SU-DHL-6 (cell line): ENCODE results near the gene DOCK9.

ENCODE experiments used
- H2AFZ ChIP-seq: fragments of 200-600 bp; sonication (generic); 2 replicates; pipeline ENCODE4 v1.6.1; 2014; ENCODE audit warnings: low read depth, mild to moderate bottlenecking, moderate library complexity, mixed read lengths, antibody characterized with exemption, low read length; ENCODE audit not compliant: severe bottlenecking
- H3F3A ChIP-seq: fragments of 200-600 bp; shearing (Covaris generic); 2 replicates; pipeline ENCODE4 v1.6.0; 2016; ENCODE audit warnings: antibody characterized with exemption, mild to moderate bottlenecking; ENCODE audit not compliant: insufficient read depth
- H3K27ac ChIP-seq: fragments of 200-600 bp; sonication (generic); 2 replicates; pipeline ENCODE4 v1.5.1; 2016; ENCODE audit warnings: low read depth, mild to moderate bottlenecking, low read length, moderate library complexity, mixed read lengths
- H3K27me3 ChIP-seq: fragments of 200-600 bp; sonication (generic), shearing (Covaris generic); 2 replicates; pipeline ENCODE4 v1.6.0; 2014; ENCODE audit warnings: mild to moderate bottlenecking, low read length
- H3K36me3 ChIP-seq: fragments of 200-600 bp; sonication (generic); 2 replicates; pipeline ENCODE4 v1.6.1; 2014; ENCODE audit warnings: mild to moderate bottlenecking, low read length, mixed read lengths
- H3K4me2 ChIP-seq: fragments of 300-600, 200-600 bp; shearing (Covaris generic), sonication (generic); 2 replicates; pipeline ENCODE4 v1.6.0; 2014; ENCODE audit warnings: low read length, low read depth, mild to moderate bottlenecking; ENCODE audit not compliant: poor library complexity, severe bottlenecking
- H3K4me3 ChIP-seq: fragments of 200-600 bp; sonication (generic); 2 replicates; pipeline ENCODE4 v1.5.1; 2014; ENCODE audit warnings: antibody characterized with exemption, low read length, mild to moderate bottlenecking, mixed read lengths; ENCODE audit not compliant: insufficient read depth, poor library complexity, severe bottlenecking
- H3K79me2 ChIP-seq: fragments of 200-600 bp; sonication (generic); 2 replicates; pipeline ENCODE4 v1.6.1; 2014; ENCODE audit warnings: mild to moderate bottlenecking, low read length, moderate library complexity; ENCODE audit not compliant: insufficient read depth
- H3K9ac ChIP-seq: fragments of 200-600 bp; sonication (generic); 2 replicates; pipeline ENCODE4 v1.7.0; 2014; ENCODE audit warnings: mild to moderate bottlenecking, low read length
- H3K9me2 ChIP-seq: fragments of 200-600 bp; sonication (generic); replicated peaks from 2 replicates; pipeline ENCODE4 v1.6.1; 2014; ENCODE audit warnings: low read length; ENCODE audit not compliant: insufficient read depth
- H3K9me3 ChIP-seq: fragments of 200-600 bp; sonication (generic); 2 replicates; pipeline ENCODE4 v1.6.1; 2014; ENCODE audit warnings: low read length, mixed read lengths; ENCODE audit not compliant: insufficient read depth
- H4K20me1 ChIP-seq: fragments of 200-600 bp; sonication (generic); 2 replicates; pipeline ENCODE4 v1.6.1; 2014; ENCODE audit warnings: low read depth, mild to moderate bottlenecking, antibody characterized with exemption, low read length, moderate library complexity, mixed read lengths
- EZH2phosphoT487 ChIP-seq: fragments of 200-600 bp; sonication (generic), shearing (Covaris generic); conservative IDR thresholded peaks from 2 replicates; pipeline ENCODE4 v1.6.1; 2018; ENCODE audit warnings: mild to moderate bottlenecking, antibody characterized with exemption, low read length, moderate library complexity, mixed read lengths
- TF ChIP-seq, protein P1 (sequence below): fragments of 200-600 bp; sonication (generic); IDR thresholded peaks from one replicate; pipeline ENCODE4 v1.5.1; 2017; ENCODE audit warnings: antibody characterized with exemption, mild to moderate bottlenecking, low read length, moderate library complexity; ENCODE audit not compliant: insufficient read depth, poor library complexity, severe bottlenecking

Gene DOCK9

DNA sequence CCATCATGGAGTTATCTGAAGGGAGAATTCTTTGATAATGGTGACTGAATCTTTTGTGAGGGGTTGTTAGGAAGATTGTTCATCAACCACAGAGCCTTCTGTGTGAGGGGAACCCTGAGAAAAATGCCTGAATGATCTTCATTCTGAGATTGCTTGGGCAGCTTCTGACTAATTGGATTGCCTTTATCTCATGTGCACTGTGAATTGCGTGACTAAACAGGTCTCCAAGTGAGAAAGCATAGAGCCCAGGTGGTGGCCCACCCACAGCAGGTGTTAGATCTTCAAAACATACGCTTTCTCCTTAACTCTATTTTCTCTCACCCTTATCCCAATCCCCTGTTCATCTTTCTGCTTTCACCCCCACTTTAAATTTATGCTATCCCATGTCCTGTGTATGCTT is 58.3 kb downstream of the DOCK9 start:
- H3F3A ChIP-seq = no peaks in the 10 kb centered on the region
- H3K27me3 ChIP-seq = no peaks in the 10 kb centered on the region
- H3K36me3 ChIP-seq = no peaks in the 10 kb centered on the region
- no peak overlapping the region for H2AFZ ChIP-seq
- TF ChIP-seq, protein P1, sequence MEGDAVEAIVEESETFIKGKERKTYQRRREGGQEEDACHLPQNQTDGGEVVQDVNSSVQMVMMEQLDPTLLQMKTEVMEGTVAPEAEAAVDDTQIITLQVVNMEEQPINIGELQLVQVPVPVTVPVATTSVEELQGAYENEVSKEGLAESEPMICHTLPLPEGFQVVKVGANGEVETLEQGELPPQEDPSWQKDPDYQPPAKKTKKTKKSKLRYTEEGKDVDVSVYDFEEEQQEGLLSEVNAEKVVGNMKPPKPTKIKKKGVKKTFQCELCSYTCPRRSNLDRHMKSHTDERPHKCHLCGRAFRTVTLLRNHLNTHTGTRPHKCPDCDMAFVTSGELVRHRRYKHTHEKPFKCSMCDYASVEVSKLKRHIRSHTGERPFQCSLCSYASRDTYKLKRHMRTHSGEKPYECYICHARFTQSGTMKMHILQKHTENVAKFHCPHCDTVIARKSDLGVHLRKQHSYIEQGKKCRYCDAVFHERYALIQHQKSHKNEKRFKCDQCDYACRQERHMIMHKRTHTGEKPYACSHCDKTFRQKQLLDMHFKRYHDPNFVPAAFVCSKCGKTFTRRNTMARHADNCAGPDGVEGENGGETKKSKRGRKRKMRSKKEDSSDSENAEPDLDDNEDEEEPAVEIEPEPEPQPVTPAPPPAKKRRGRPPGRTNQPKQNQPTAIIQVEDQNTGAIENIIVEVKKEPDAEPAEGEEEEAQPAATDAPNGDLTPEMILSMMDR = no peak
- no peak for TF ChIP-seq EZH2phosphoT487
- no peaks in the 10 kb centered on the region for H3K79me2 ChIP-seq
- H3K9me3 ChIP-seq = no peaks in the 10 kb centered on the region
- no peak overlapping the region for H3K4me2 ChIP-seq
- H3K27ac ChIP-seq = no peak overlapping the region
- no peak overlapping the region for H3K9ac ChIP-seq
- H4K20me1 ChIP-seq = no peaks in the 10 kb centered on the region
- no peak overlapping the region for H3K4me3 ChIP-seq
- H3K9me2 ChIP-seq = no peaks in the 10 kb centered on the region

DNA sequence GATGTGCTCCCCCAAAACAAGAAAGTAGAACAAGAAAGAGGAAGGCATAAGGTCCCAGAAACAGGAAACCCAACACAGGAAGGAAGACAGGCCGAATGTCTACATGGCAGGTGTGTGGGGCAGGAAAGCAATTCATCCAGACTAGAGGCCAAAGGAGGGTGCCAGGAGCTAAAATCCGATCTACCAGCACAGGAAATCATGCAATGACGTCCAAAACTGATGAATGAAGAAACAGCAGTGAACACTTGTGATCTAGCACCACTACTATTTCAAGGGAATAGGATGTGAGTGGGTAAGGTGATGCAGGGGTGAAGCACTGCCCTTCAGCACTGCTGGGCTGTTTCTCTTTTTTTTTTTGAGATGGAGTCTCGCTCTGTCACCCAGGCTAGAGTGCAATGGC is 59.1 kb downstream of the DOCK9 start:
- H3F3A ChIP-seq = no peaks in the 10 kb centered on the region

DNA sequence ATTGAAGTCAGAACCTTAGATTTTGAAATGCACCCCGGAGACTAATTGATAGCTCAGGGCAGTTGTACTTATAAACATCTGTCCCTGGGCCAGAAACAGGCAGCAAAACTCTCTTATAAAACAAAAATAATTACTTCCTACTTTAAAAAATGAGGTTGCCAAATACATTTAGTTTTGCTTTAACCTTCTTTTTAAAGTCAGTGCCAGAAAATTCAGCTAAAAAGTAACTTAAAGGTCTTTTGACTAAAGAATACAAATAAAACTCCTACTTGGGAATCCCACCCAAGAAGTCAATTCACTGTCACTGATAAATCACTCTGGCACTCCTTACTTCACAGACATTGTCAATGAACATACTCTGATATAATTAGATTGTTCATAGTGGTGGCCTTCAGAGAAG is 60.7 kb downstream of the DOCK9 start:
- H3K27me3 ChIP-seq = no peaks in the 10 kb centered on the region
- no peak overlapping the region for H3K9ac ChIP-seq
- no peak for TF ChIP-seq EZH2phosphoT487
- TF ChIP-seq, protein P1 = no peak

More for the DNA sequence above, 59.1 kb downstream of the DOCK9 start:
- Histone ChIP-seq H3K79me2 (no peaks in the 10 kb centered on the region), H3K27me3 (no peaks in the 10 kb centered on the region), H3K9ac (no peak overlapping the region), H3K4me2 (no peak overlapping the region), H2AFZ (no peak overlapping the region), H3K36me3 (no peaks in the 10 kb centered on the region), H3K27ac (no peak overlapping the region), H3K9me3 (no peaks in the 10 kb centered on the region), H3K4me3 (no peak overlapping the region), H3K9me2 (no peaks in the 10 kb centered on the region), H4K20me1 (no peaks in the 10 kb centered on the region)
- TF ChIP-seq EZH2phosphoT487 = no peak
- TF ChIP-seq, protein P1 = no peak

DNA sequence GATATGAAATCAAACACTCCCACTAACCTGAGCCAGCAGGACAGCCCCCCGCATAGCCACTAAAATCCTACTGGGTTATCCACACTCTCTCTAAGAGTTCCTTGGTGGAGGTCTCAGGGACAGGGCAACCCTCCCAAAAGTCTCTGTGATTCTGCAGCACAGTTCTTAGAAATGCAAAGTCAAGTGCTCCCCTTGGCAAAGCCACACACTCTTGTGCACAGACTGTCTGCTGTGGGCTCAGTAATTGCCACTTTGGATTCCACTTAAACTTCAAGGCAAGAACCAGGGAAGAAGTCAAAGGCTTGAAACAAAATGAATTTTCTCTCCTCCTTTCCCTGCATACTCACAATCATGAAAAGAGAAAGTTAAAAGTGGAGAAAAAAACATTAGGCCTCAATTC is 61.5 kb downstream of the DOCK9 start:
- no peaks in the 10 kb centered on the region for H3K36me3 ChIP-seq
- H3K79me2 ChIP-seq = no peaks in the 10 kb centered on the region
- H3K9me3 ChIP-seq = no peaks in the 10 kb centered on the region
- no peak overlapping the region for H3K27ac ChIP-seq
- no peak overlapping the region for H2AFZ ChIP-seq
- no peak overlapping the region for H3K4me2 ChIP-seq
- no peaks in the 10 kb centered on the region for H3K9me2 ChIP-seq
- H3K27me3 ChIP-seq = no peaks in the 10 kb centered on the region
- H3F3A ChIP-seq = no peaks in the 10 kb centered on the region
- H3K9ac ChIP-seq = no peak overlapping the region
- no peak overlapping the region for H3K4me3 ChIP-seq
- H4K20me1 ChIP-seq = no peaks in the 10 kb centered on the region
- TF ChIP-seq, protein P1 = no peak
- no peak for TF ChIP-seq EZH2phosphoT487

More for the DNA sequence above, 60.7 kb downstream of the DOCK9 start:
- Histone ChIP-seq H3K9me2 (no peaks in the 10 kb centered on the region), H3K9me3 (no peaks in the 10 kb centered on the region), H2AFZ (no peak overlapping the region), H3K79me2 (no peaks in the 10 kb centered on the region), H3F3A (no peaks in the 10 kb centered on the region), H3K4me3 (no peak overlapping the region), H3K36me3 (no peaks in the 10 kb centered on the region), H4K20me1 (no peaks in the 10 kb centered on the region), H3K27ac (no peak overlapping the region), H3K4me2 (no peak overlapping the region)
